ENCODE measurements around the gene SERINC2.
"Not testable (repeated sequence)": the region's sequence is repeated elsewhere in the genome, so short reads cannot be mapped to it uniquely, and the experiment has no call there.

The SERINC2 gene

DNA sequence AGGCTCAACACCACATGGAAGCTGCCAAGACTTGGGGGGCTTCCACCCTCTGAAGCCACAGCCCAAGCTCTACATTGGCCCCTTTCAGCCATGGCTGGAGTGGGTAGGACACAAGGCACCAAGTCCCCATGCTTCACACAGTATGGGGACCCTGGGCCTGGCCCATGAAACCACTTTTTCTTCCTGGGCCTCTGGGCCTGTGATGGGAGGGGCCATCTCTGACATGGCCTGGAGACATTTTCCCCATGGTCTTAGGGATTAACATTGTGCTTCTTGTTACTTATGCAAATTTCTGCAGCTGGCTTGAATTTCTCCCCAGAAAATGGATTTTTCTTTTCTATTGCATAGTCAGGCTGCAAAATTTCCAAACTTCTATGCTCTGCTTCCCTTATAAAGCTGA lies 60.5 kb downstream of the SERINC2 start:
- DNase-seq = not testable (repeated sequence)

GRCh38 chr1:31474567-31474966 lies 61.6 kb downstream of the SERINC2 start:
- DNase-seq = not testable (repeated sequence)

DNA sequence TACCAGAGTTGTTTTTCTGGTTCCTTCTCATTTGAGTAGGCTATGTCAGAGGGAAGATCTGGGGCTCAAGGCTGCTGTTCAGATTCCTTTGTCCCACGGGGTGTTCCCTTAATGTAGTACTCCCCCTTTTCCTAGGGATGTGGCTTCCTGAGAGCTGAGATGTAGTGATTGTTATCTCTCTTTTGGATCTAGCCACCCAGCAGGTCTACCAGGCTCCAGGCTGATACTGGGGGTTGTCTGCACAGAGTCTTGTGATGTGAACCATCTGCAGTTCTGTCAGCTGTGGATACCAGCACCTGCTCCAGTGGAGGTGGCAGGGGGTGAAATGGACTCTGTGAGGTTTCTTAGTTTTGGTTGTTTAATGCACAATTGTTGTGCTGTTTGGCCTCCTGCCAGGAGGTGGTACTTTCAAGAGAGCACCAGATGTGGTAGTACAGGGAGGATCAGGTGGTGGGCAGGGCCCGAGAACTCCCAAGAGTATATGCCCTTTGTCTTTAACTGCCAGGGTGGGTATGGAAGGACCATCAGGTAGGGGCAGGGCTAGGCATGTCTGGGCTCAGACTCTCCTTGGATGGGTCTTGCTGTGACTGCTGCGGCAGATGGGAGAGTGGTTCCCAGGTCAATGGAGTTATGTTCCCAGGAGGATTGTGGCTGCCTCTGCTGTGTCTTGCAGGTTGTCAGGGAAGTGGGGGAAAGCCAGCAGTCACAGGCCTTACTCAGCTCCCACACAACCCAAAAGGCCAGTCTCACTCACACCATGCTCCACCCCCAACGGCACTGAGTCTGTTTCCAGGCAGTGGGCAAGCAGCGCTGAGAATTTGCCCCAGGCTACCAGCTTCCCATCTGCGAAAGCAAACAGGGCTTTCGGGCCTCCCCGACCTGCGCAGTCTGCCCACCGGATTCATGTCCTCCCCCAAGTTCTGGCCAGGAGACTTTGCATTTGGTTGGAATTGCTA lies 64.2 kb downstream of the SERINC2 start:
- no peak for DNase-seq

DNA sequence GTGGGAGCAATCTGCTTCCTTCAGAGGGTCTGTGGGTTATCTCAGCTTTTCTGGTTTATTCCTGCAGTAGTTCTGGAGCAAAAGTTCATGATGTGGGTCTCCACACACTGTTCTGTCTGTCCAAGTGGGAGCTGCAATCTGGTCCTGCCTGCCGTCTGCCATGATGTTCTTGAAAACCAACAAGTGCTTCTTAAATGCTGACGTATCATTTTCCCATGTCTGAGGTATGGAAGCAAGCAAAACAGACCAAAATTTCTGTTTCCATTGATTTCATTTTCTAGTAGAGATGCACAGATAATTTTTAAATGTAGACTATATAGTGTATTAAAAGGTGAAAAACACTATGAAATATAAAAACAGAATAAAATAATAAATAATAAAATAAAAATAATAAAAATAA lies 65.2 kb downstream of the SERINC2 start:
- no peak for DNase-seq

- no peak for DNase-seq
Measured at GRCh38 chr1:31479811-31480210, 66.8 kb downstream of the SERINC2 start.

- not testable (repeated sequence) for DNase-seq
Measured at GRCh38 chr1:31480426-31480825, 67.4 kb downstream of the SERINC2 start.

DNA sequence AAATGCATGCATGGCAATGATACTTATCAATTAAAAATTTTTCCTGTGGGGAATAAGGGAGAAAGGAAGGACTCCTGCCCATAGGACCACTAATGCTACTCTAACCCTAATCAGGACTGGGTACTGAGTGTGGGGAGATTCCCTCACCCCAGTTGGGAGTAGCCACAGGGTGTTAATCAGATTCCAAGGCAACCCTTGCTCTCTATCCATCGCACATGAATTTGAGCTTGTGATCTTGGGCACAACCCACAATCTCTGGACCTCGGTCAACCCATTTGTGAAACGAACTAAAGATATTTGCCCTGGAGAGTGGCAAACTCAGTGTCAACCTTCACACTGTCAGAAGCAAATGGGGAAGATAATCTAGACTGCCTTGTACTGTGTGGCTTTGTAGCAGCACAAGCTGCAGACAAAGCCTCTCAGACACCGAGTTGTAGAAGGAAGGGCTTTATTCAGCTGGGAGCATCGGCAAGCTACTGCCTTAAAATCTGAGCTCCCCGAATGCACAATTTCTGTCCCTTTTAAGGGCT lies 69.5 kb downstream of the SERINC2 start:
- DNase-seq = no peak

DNA sequence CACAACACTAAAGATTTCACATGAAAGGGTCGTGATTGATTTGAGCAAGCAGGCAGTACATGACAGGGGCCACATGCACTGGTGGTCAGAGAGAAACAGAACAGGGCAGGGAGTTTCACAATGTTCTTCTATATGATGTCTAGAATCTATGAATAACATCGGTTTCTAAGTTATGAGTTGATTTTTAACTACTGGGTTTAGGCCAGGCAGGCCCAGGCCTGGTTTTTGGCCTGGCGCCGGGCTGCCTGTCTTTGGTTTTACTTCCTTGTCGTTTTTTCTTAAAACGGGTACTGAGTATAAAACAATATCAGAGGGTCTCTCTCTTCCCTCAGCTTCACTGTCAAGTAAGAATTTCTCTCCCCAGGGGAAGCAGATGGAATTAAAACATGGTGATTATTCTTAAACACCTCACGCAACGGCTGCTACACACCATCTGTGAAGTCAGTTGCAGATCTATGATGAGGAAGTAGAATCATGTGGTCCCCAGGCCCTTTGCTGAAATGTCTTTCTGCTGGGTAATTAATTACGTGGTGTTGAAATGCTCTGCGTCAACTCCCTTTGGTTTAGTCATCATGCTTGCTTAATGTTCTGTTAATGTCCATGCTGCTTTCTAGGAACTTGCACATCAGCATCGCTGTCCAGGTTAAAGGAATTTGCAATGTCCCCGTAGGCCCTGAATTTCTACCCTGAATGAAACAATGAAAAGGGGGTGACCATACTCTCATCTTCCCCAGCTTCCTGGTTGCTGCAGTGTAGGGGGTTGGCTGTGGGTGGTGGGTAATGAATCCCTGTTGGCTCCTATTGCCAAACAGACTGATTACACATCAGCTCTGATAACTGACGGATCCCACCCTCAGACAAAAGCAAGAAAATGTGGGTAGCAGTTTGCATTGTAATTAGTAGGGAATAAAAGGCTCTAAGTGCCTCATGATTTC lies 70.3 kb downstream of the SERINC2 start:
- peak; percentile 98 for DNase-seq

Measured in SIG-M5 (cell line).